GM21576 (cell line): ENCODE results near the gene PODXL2.

Source experiments
- ATAC-seq: cut with Tn5 transposase; IDR thresholded peaks from one replicate; pipeline ENCODE4 v1.9.1; 2021; ENCODE audit warnings: mild to moderate bottlenecking, moderate library complexity; ENCODE audit not compliant: unreplicated experiment

The PODXL2 gene

DNA sequence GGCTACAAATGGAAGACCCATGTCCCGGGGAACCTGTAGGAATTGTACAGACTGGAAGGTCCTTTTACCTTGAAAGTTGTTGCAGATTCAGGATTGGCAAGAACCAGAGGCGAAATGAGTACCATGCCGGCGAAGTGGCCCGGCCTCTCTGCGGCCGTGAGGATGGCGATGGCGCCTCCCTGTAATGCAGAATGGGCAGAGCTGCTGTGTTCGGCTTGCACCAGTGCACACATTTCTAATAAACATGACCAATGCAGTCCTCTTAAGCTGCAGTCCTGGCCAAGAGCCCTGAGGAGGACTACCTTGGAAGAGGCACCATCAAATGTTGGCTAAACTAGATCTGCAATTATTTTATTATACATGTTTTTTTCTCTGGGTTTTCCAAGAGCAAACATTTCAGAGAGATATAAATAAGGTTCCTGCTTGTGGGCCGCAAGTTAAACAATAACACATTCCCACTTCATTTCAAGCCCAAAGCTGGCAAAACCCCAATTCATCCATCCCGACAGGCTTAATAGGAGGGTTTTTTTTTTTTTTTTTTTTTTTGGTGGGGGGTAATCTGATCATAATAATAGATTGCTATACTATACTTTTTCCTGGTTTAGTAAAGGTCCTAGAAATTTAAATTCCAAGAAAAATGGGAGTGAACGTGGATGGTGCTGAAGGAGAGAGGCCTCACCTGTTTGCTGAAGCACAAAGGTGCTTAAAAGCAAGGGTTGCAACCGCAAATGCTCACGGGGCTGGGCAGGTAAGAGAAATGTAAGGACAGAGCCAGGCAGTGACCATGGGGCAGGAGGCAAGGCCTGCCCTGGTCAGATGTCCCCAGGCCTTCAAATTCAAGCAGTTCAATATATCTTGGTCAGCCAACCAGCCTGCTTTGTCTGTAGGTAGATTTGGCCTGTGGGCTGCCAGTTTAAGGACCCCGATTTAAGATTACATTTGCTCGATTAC, 92.3 kb downstream of the PODXL2 start:
- ATAC-seq = no peak

- no peak for ATAC-seq
Observed at GRCh38 chr3:127722091-127722784, 93.3 kb downstream of the PODXL2 start.
